Lower leg skin (tissue), 4 donors: Measurements from ENCODE around the gene SELENOO. TPM values are rescaled to one million over a fixed set of nuclear protein-coding genes. Genes with fewer than 3 reads are reported as not detected.
A peak's percentile ranks its signal among the peaks of the same experiment; 100 is the strongest.

ENCODE experiments used
- DNase-seq, 2 donors: peaks; one replicate each; pipeline ENCODE4 v3.0.0-alpha.2; 2019; ENCODE audit warnings: low spot score in 2 of 2
- H3K4me3 ChIP-seq: fragments of 200-600 bp; sonication (generic); 2 replicates; pipeline ENCODE4 v1.5.1; 2017; ENCODE audit warnings: mild to moderate bottlenecking, low read depth; ENCODE audit not compliant: poor library complexity, severe bottlenecking
- POLR2A ChIP-seq, 2 donors: fragments of 450-650 bp; IDR thresholded peaks; one replicate each; pipeline ENCODE4 v1.6.1; 2016 to 2017; ENCODE audit warnings: antibody characterized with exemption in 2 of 2, mild to moderate bottlenecking in 1 of 2, moderate library complexity in 1 of 2
- WGBS, 2 donors: methylation state at CpG; one replicate each; pipeline ENCODE4 v1.1.5; 2018; 5-methylcytosine and 5-hydroxymethylcytosine counted together
- intact Hi-C: fragments of 100-400 bp; cut with DNase I; formaldehyde crosslinking; loops from one replicate; pipeline ENCODE4 v1.15.0; 2023; ENCODE audit warnings: low total_unique reads
- total RNA-seq, 4 donors: library from RNA; depleted of rRNA; stranded (reverse); fragments of >200 nt; gene quantifications; one replicate each; pipeline ENCODE4 v1.1.0, GENCODE V29; 2016
- TF ChIP-seq, protein P1 (sequence below), 3 donors: fragments of 450-650 bp; IDR thresholded peaks; one replicate each; pipeline ENCODE4 v1.5.1; 2016; ENCODE audit warnings: antibody characterized with exemption in 3 of 3, mild to moderate bottlenecking in 3 of 3, moderate library complexity in 2 of 3

Gene SELENOO
- total RNA-seq, 4 donors from 2014 or later: 33.3 to 52.3 (median 43.1) TPM

DNA sequence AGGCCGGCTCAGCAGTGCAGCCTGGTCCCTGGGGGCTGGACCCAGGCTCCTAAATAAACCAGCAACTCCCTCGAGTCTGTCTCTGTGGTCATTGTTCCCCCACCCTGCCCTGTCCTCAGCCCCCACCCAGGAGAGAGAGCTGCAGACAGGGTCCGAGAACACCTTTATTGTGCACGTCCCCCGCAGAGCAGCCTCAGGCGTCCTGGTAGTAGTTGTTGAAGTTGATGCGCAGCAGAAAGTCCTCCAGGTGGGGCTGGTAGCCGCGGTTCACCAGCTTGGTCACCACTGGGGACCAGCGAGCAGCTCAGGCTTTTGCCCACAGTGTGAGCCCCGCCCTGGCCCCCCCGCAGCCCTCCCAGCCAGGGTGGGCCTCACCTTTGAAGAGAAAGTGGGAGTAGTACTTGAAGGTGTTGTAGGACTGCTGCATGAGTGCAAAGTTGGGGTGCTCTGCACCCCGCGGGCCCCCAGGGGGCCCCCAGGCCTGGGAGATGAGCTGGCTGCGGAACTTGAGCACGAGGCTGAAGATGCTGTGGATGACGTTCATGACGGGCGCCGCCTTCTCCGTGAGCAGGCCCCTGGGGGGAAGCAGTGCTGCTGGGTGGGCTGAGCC is 16.8 kb downstream of the SELENOO start:
- DNase-seq: no peak
- intact Hi-C loops: no loop called here
- 66 to 88% methylated on average over 6 to 21 of the region's 21 CpGs for WGBS, 2 donors
- no peak overlapping the region for H3K4me3 ChIP-seq
- TF ChIP-seq, protein P1, sequence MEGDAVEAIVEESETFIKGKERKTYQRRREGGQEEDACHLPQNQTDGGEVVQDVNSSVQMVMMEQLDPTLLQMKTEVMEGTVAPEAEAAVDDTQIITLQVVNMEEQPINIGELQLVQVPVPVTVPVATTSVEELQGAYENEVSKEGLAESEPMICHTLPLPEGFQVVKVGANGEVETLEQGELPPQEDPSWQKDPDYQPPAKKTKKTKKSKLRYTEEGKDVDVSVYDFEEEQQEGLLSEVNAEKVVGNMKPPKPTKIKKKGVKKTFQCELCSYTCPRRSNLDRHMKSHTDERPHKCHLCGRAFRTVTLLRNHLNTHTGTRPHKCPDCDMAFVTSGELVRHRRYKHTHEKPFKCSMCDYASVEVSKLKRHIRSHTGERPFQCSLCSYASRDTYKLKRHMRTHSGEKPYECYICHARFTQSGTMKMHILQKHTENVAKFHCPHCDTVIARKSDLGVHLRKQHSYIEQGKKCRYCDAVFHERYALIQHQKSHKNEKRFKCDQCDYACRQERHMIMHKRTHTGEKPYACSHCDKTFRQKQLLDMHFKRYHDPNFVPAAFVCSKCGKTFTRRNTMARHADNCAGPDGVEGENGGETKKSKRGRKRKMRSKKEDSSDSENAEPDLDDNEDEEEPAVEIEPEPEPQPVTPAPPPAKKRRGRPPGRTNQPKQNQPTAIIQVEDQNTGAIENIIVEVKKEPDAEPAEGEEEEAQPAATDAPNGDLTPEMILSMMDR (IDR thresholded peaks at IDR 0.05): no peak
- no peak for TF ChIP-seq POLR2A (IDR thresholded peaks at IDR 0.05)

DNA sequence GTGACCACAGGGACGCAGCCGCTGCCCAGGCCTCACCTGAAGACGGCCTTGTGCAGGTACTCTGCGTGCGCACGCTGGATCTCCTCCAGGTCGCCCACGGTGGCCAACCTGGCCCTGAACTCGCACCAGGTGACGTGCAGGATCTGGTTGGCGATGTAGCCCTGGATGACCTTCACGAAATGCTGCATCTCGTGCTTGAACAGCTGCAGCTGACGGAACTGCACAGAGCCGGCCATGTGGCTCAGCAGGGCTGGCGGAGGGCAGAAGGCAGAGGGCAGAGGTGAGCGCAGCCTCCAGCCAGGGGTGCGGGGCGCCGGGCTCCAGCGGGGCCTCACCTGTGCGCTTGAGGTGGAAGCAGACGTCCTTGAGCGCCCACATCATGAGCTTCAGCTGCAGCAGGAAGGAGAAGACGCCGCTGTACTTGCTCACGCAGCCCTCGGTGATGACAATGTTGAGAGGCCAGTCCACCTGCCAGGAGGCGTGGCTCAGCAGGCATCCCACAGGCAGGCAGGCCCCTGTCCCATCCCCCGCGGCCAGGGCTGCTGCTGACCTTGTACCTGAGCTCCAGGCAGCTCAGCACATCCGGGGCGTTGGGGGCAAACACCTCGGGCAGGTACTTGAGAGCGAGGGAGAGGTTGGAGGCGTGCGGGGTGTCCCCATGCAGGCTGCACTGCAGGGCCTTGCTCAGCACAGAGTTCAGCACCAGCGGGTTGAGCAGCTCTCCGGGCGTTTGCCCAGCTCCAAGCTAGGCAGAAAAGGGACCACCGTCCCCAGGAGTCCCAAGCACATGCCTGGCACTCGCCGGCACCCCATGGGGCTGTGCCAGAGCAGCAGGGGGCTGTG is 17.6 kb downstream of the SELENOO start:
- WGBS, 2 donors: 83 to 97% methylated on average over 6 to 27 of the region's 43 CpGs
- intact Hi-C loops: no loop called here
- no peak overlapping the region for H3K4me3 ChIP-seq
- no peak for DNase-seq
- no peak for TF ChIP-seq POLR2A (IDR thresholded peaks at IDR 0.05)
- TF ChIP-seq, protein P1 (IDR thresholded peaks at IDR 0.05): no peak

DNA sequence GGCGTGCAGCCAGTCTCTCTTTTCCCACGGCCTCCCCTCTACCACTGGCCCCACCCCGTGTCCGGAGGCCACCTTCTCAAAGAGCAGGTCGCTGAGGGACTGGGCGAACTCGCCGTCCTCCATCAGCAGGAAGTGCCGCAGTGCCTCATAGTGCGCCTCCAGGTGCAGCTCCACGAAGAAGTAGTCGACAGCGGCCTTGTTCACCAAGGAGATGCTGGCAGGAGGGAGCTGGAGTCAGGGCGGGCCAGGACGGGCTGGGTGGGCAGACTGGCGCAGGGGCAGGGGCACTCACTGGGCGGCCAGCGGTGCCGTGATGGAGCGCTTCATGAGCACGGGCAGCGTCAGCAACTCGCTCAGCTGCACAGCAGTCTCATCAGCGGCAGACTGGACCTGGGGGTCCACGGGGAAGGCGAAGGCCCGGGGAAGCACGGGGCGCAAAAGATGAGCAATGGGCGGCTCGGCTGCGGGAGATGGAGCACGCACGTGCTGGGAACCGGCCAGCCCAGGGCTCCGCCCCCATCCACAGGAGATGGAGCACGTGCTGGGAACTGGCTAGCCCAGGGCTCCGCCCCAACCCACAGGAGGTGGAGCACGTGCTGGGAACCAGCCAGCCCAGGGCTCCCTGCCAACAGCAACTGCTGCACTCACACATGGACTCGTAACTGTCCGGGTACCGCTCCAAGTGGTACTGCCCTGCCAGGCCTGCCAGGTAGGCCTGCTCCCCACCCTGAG is 18.4 kb downstream of the SELENOO start:
- no peak overlapping the region for H3K4me3 ChIP-seq
- peak; percentile 81 to 94 for DNase-seq
- TF ChIP-seq, protein P1 (IDR thresholded peaks at IDR 0.05): no peak
- no peak for TF ChIP-seq POLR2A (IDR thresholded peaks at IDR 0.05)
- intact Hi-C loops: no loop called here
- WGBS, 2 donors: 71 to 76% methylated on average over 39 to 41 of the region's 42 CpGs

DNA sequence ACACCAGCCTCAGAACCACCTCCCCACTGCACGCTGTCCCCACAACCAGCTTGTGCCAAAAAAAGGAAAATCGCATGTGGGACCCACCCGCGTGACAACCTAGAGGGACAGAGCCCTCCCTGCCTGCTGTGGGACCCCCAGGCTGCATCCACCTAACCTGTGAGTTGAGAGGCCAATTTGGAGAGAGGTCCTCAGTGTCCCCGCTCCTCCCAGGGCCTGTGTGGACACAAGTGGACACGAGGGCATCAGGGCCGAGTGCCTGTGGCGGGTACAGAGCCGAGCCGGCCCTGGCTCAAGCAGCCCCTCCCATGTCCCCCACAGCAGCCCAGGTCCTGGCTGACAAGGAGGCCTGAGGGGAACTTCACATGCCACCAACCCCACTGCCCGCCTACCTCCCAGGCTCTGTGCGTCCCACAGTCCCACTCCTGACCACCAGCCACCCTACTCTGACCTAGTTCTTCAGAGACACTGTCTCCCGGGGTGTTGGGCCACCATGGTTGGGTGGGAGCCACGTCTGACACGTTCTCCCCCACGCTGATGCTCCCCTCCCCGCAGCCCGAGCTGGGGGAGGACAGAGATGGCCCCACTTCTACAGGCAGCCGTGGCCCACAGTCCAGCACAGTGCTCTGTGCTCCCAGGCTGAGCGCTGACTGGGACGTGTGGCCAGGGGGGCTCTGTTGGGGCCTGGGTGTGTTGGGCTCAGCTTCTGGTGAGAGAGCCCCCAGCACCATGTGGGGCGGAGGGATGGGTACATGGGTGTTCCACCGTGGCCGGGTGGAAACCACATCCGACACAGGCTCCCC is 19.2 kb downstream of the SELENOO start:
- H3K4me3 ChIP-seq: no peak overlapping the region
- intact Hi-C loops: no loop called here
- no peak for DNase-seq
- WGBS, 2 donors: 84 to 89% methylated on average over 25 of the region's 25 CpGs
- TF ChIP-seq, protein P1 (IDR thresholded peaks at IDR 0.05): no peak
- no peak for TF ChIP-seq POLR2A (IDR thresholded peaks at IDR 0.05)

DNA sequence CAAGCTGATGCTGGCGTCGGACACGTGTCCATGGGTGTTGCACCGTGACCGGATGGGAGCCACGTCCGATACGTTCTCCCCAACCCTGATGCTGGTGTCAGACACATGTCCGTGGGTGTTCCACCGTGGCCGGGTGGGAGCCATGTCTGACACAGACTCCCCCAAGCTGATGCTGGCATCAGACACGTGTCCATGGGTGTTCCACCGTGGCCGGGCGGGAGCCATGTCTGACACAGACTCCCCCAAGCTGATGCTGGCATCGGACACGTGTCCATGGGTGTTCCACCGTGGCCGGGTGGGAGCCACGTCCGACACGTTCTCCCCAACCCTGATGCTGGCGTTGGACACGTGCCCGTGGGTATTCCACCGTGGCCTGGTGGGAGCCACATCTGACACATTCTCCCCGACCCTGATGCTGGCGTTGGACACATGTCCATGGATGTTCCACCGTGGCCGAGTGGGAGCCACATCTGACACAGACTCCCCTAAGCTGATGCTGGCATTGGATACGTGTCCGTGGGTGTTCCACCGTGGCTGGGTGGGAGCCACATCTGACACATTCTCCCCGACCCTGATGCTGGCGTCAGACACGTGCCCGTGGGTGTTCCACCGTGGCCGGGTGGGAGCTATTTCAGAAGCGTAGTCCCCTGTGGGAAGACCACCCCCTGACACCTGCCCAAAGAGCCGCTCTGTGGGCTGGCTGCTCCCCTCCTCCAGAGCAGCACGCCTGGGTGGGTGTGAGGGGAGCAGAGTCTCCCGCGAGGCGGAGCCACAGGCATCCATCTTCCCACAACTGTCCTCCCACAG is 20.0 kb downstream of the SELENOO start:
- intact Hi-C loops: no loop called here
- WGBS, 2 donors: 90 to 91% methylated on average over 34 to 45 of the region's 45 CpGs
- H3K4me3 ChIP-seq: no peak overlapping the region
- no peak for DNase-seq
- no peak for TF ChIP-seq POLR2A (IDR thresholded peaks at IDR 0.05)
- TF ChIP-seq, protein P1 (IDR thresholded peaks at IDR 0.05): no peak
